ENCODE measurements around the gene ZBTB20. TPM values are rescaled to one million over a fixed set of nuclear protein-coding genes. Genes with fewer than 3 reads are reported as not detected.

The ZBTB20 gene
- total RNA-seq, 3 donors from 2014 or later: 62.9 to 150 (median 109) TPM

- no peaks in the 10 kb centered on the region for H3K36me3 ChIP-seq
- no peak overlapping the region for H3K27ac ChIP-seq
- no peaks in the 10 kb centered on the region for H3K4me1 ChIP-seq
- H3K27me3 ChIP-seq: no peaks in the 10 kb centered on the region
- no peak for TF ChIP-seq POLR2AphosphoS5 (IDR thresholded peaks at IDR 0.05)
- no peak for DNase-seq (ENCODE audit: low spot score in 2 of 2)
- H3K4me3 ChIP-seq: no peak overlapping the region
- H3K9me3 ChIP-seq: no peaks in the 10 kb centered on the region
- intact Hi-C loops (cut with DNase I; ENCODE audit: low total_unique reads): no loop called here
These were observed 439.7 kb downstream of the ZBTB20 start for GRCh38 chr3:114707252-114707860.

GRCh38 chr3:114706591-114707232 is 440.4 kb downstream of the ZBTB20 start:
- Histone ChIP-seq H3K4me3 (no peak overlapping the region), H3K36me3 (no peaks in the 10 kb centered on the region), H3K4me1 (no peaks in the 10 kb centered on the region), H3K27me3 (no peaks in the 10 kb centered on the region), H3K27ac (no peak overlapping the region), H3K9me3 (no peaks in the 10 kb centered on the region)
- intact Hi-C loops (cut with DNase I; ENCODE audit: low total_unique reads): no loop called here
- TF ChIP-seq CTCF (IDR thresholded peaks at IDR 0.05): no peak
- no peak for TF ChIP-seq POLR2AphosphoS5 (IDR thresholded peaks at IDR 0.05)
- no peak for TF ChIP-seq POLR2A (IDR thresholded peaks at IDR 0.05)
- DNase-seq (ENCODE audit: low spot score in 2 of 2): no peak

- Histone ChIP-seq H3K27me3 (no peaks in the 10 kb centered on the region), H3K36me3 (no peaks in the 10 kb centered on the region), H3K27ac (no peak overlapping the region), H3K4me3 (no peak overlapping the region), H3K4me1 (no peaks in the 10 kb centered on the region), H3K9me3 (no peaks in the 10 kb centered on the region)
- intact Hi-C loops (cut with DNase I; ENCODE audit: low total_unique reads): no loop called here
- TF ChIP-seq CTCF (IDR thresholded peaks at IDR 0.05) (no peak), POLR2AphosphoS5 (IDR thresholded peaks at IDR 0.05) (no peak), POLR2A (IDR thresholded peaks at IDR 0.05) (no peak)
- DNase-seq (ENCODE audit: low spot score in 2 of 2): no peak
These were observed 446.4 kb downstream of the ZBTB20 start for GRCh38 chr3:114700637-114701234.

- TF ChIP-seq CTCF (IDR thresholded peaks at IDR 0.05) (no peak), POLR2AphosphoS5 (IDR thresholded peaks at IDR 0.05) (no peak), POLR2A (IDR thresholded peaks at IDR 0.05) (no peak)
- H3K4me1 ChIP-seq: no peaks in the 10 kb centered on the region
- H3K36me3 ChIP-seq: no peaks in the 10 kb centered on the region
- H3K4me3 ChIP-seq: no peak overlapping the region
- no peaks in the 10 kb centered on the region for H3K27me3 ChIP-seq
- H3K9me3 ChIP-seq: no peaks in the 10 kb centered on the region
- DNase-seq (ENCODE audit: low spot score in 2 of 2): no peak
- intact Hi-C loops (cut with DNase I; ENCODE audit: low total_unique reads): no loop called here
- H3K27ac ChIP-seq: no peak overlapping the region
These were observed 448.7 kb downstream of the ZBTB20 start for GRCh38 chr3:114698146-114699105.

- no peaks in the 10 kb centered on the region for H3K36me3 ChIP-seq
- no peak for DNase-seq (ENCODE audit: low spot score in 2 of 2)
- TF ChIP-seq POLR2AphosphoS5 (IDR thresholded peaks at IDR 0.05) (no peak), POLR2A (IDR thresholded peaks at IDR 0.05) (no peak), CTCF (IDR thresholded peaks at IDR 0.05) (no peak)
- no peaks in the 10 kb centered on the region for H3K4me1 ChIP-seq
- intact Hi-C loops (cut with DNase I; ENCODE audit: low total_unique reads): no loop called here
- no peak overlapping the region for H3K27ac ChIP-seq
- no peaks in the 10 kb centered on the region for H3K27me3 ChIP-seq
- no peaks in the 10 kb centered on the region for H3K9me3 ChIP-seq
- H3K4me3 ChIP-seq: no peak overlapping the region
These were observed 449.7 kb downstream of the ZBTB20 start for GRCh38 chr3:114697401-114697800.
